Daoy (cell line): ENCODE data around the gene NFKBIE. TPM values are rescaled to one million over a fixed set of nuclear protein-coding genes. Genes with fewer than 3 reads are reported as not detected.

Experiments
- total RNA-seq: library from RNA; depleted of rRNA; stranded (reverse); fragments of >200 nt; shearing (Covaris generic); gene quantifications from 2 replicates; pipeline ENCODE4 v1.2.3, GENCODE V29; 2014; rRNA removed

Gene NFKBIE
- total RNA-seq, 1 experiment from 2014 or later, result 42.3 TPM

Other genes with a start within 250 kb of the NFKBIE start
- gene MRPL14, start 138.1 kb downstream of the NFKBIE start, total RNA-seq, result 143 and 149 TPM in 2 replicates
- gene TMEM63B, start 138.0 kb downstream of the NFKBIE start, total RNA-seq, result 13.7 and 25.5 TPM in 2 replicates
- gene CAPN11, start 106.7 kb downstream of the NFKBIE start, total RNA-seq, result not detected in 2 replicates
- gene MYMX, start 48.6 kb downstream of the NFKBIE start, total RNA-seq, result not detected in 2 replicates
- 14.7 and 20.4 TPM in 2 replicates for gene SLC29A1, start 42.0 kb downstream of the NFKBIE start, total RNA-seq
- gene HSP90AB1, start 18.4 kb downstream of the NFKBIE start, total RNA-seq, result 2,636 and 2,780 TPM in 2 replicates
- 86.8 and 92.8 TPM in 2 replicates for gene SLC35B2, start 8.0 kb downstream of the NFKBIE start, total RNA-seq
- 0.23 and 0.33 TPM in 2 replicates for gene TMEM151B, start 4.9 kb upstream of the NFKBIE start, total RNA-seq
- gene AARS2, start 47.8 kb upstream of the NFKBIE start, total RNA-seq, result 37.9 and 38.2 TPM in 2 replicates
- gene SPATS1, start 77.1 kb upstream of the NFKBIE start, total RNA-seq, result not detected in 2 replicates
- gene CDC5L, start 122.2 kb upstream of the NFKBIE start, total RNA-seq, result 50.2 and 57.8 TPM in 2 replicates